GM19025 (cell line): ENCODE data around the gene GREM2.

ENCODE experiments used
- ATAC-seq: cut with Tn5 transposase; IDR thresholded peaks from one replicate; pipeline ENCODE4 v1.9.1; 2021; ENCODE audit warnings: mild to moderate bottlenecking, low read depth, moderate library complexity; ENCODE audit not compliant: unreplicated experiment

Gene GREM2

GRCh38 chr1:240465531-240465940, 146.4 kb downstream of the GREM2 start:
- ATAC-seq, result no peak

DNA sequence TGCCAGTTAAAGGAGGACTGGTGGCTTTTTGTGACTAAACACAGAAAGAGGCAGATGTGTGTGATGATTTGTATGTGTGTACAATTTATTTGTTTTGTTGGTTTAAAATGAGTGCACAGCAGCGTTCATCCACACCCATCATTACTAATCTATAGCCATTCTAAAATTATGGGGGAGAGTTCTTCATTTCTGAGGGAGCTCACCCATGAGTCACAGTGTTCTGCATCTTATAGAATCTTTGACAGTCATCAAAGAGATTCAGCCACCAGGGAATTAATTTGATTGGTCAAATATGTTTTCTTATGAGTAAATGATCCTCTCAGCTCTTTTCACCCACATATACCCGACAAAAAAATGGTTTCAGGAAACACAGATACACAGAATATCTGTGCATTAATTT, 147.9 kb downstream of the GREM2 start:
- ATAC-seq, result no peak

DNA sequence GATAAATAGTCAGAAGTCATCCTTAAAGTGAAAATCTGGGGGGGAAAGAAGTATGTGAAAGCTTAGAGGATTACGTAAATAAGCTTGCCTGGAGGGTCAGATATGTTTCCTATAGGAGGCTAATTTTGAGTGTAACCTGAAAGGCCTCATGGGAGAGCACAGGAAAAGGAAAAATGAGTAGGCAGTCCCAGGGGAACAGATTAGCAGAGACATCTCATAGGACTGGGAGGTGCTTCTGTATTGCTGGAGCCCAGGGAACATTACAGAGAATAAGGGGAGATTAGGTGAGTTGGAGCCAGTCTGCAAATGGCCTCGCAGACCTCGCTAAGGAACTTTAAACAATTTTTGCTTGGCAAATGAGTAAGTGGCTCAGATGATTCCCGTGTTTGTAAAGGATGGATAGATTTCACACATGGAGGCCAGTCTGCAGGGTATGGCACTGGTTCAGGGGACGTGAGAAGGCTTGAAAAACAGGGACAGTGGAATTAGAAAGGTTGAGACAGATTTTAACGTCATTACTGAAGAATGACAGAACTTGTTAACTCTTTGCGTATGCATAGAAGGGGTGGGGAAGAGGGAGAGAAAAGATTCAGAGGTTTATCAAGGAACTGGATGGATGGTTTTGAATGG, 149.1 kb downstream of the GREM2 start:
- no peak for ATAC-seq

DNA sequence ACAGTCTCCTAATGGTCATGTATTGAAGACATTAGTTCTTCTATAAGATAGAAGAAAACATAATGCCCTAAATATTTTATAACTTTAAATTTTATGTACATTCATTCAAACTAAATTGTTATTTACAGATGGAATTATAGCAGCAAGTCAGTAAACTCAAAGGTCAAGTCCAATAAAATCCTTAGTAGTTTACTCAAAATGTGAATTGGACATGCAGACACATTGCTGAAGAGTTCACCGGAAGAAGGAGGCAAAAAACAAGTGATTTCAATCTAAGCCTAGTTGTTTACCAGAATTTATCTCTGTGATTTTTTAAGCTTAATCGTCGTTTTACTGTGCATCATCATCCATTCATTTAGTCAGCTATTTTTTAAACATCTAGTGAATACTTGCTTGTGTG, 149.7 kb downstream of the GREM2 start:
- ATAC-seq, result no peak

DNA sequence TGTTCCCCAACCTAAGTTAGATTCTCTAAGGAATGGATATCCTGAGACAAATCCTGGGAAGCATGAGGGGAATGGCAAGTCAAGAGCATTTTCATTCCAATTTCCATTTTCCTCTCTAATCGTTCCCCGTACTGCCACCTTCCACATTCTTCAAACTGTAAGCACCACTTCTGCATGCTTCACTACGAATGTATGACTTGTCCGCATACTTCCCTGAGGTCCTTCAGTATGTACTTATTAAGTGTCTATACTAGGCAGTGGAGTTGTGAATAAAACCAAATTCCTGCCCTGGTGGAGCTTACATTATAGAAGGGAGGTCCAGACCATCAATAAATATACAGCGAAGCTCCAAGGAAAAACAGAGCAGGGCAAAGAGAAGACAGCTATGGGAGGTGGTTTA, 154.8 kb downstream of the GREM2 start:
- no peak for ATAC-seq

- no peak for ATAC-seq
Observed at GRCh38 chr1:240455228-240455821, 156.6 kb downstream of the GREM2 start.

DNA sequence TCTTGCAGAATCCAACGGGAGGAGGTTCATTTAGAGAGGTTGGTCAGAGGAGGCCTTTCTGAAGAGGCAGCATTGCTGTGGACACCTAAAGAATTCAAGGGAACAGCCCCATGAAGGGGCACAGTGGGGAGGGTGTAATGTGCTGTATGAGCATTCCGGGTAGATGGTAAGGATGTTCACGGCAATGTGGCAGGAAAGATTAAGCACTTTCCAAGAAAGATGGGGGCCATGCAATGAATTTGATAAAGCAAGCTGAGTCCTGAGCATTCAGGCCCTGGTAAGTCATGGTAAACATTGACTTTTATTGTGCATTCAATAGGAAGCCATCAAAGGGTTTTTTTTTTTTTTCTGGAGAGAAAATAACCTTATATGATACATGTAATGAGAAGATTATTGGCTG, 166.6 kb downstream of the GREM2 start:
- no peak for ATAC-seq

GRCh38 chr1:240441669-240442068, 170.3 kb downstream of the GREM2 start:
- no peak for ATAC-seq
